ENCODE data around the gene ZNF618. TPM values are rescaled to one million over a fixed set of nuclear protein-coding genes. Genes with fewer than 3 reads are reported as not detected.

Gene ZNF618
- total RNA-seq, 2 experiments from 2014 or later, result not detected

DNA sequence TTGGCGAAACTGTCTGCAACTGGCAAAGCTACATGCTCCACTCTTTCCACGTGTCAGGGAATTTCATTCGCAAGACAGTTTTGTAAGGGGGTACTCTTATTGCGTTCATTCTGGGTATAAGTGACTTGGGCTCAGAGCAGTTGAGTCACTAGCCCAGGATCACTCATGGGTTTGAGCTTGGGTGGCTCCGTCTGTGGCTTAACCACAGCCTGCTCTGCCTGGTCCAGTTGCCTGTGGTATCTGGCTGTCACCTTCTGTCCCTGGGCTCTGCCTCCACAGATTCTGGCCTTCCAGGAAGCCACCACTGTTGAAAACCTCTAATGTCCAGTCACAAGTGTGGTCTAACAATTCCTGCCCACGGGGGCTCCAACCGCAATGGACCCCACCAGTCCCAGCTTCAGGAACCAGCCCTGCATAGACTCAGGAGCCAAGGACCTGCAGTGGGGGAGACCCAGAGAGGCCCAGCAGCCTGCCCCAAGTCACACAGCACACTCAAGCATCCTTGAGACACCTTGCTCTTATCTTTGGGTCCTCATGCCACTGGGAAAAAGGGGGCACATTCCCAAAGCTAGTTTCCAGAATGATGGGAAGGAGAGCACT, 212.6 kb downstream of the ZNF618 start:
- H3K4me3 ChIP-seq (ENCODE audit: low read depth, low read length, poor library complexity, severe bottlenecking), result no peak overlapping the region
- ChIA-PET CTCF (ENCODE audit: unreplicated experiment) (no interaction called here), POLR2A (no interaction called here)
- H3K36me3 ChIP-seq (ENCODE audit: insufficient read depth, low read length), result no peaks in the 10 kb centered on the region
- TF ChIP-seq EZH2phosphoT487 (IDR thresholded peaks at IDR 0.05; ENCODE audit: borderline replicate concordance, low read depth, low read length), result no peak
- TF ChIP-seq, protein P1, sequence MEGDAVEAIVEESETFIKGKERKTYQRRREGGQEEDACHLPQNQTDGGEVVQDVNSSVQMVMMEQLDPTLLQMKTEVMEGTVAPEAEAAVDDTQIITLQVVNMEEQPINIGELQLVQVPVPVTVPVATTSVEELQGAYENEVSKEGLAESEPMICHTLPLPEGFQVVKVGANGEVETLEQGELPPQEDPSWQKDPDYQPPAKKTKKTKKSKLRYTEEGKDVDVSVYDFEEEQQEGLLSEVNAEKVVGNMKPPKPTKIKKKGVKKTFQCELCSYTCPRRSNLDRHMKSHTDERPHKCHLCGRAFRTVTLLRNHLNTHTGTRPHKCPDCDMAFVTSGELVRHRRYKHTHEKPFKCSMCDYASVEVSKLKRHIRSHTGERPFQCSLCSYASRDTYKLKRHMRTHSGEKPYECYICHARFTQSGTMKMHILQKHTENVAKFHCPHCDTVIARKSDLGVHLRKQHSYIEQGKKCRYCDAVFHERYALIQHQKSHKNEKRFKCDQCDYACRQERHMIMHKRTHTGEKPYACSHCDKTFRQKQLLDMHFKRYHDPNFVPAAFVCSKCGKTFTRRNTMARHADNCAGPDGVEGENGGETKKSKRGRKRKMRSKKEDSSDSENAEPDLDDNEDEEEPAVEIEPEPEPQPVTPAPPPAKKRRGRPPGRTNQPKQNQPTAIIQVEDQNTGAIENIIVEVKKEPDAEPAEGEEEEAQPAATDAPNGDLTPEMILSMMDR (conservative IDR thresholded peaks at IDR 0.05; ENCODE audit: low read length), result no peak
- no peaks in the 10 kb centered on the region for H3K9me2 ChIP-seq (ENCODE audit: insufficient read depth, low read length)
- no peak overlapping the region for H3K4me2 ChIP-seq (ENCODE audit: low read length)
- no peaks in the 10 kb centered on the region for H4K20me1 ChIP-seq (ENCODE audit: insufficient read depth, low read length)
- DNase-seq (ENCODE audit: low spot score), result no peak
- no peaks in the 10 kb centered on the region for H3K4me1 ChIP-seq (ENCODE audit: insufficient read depth, low read length, poor library complexity, severe bottlenecking)
- H3K27ac ChIP-seq (ENCODE audit: low read depth, low read length, poor library complexity, severe bottlenecking), result no peak overlapping the region
- no peaks in the 10 kb centered on the region for H3K9me3 ChIP-seq (ENCODE audit: low read length)
- H2AFZ ChIP-seq (ENCODE audit: low read length), result no peak overlapping the region
- BruUV-seq (replicated peaks), result no TSS peak
- intact Hi-C loops (cut with micrococcal nuclease; ENCODE audit: unreplicated experiment), result no loop called here
- H3K79me2 ChIP-seq (ENCODE audit: insufficient read depth, low read depth, low read length), result no peaks in the 10 kb centered on the region

DNA sequence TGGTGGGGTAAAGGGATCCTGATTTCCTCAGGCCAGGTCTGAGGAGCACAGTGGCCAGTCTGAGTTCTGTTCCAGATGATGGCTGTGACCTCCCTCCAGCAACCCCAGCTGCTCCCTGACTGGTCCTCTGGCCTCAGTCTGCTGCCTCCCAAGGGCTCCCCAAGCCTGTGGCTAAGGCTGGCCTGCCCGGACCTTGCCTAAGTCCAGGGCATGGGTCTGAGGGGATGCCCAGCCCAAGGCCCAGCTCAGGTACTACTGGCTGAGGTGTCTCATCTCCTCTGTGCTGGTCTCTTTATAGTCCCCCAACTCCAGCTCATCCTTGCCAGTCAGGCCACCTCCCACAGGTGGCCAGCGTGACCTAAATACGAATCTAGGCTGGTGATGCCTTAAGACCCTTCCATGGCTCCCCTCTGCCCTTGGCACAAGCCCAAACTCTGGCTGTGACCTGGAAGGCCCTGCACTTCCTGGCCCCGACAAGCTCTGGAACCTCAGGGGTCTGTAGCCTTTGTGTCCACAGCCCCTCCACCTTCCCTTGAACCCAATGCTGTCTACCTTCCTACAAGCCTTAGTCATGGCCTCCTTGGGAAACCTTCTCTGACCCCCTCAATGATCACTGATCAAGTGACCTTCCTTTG, 213.2 kb downstream of the ZNF618 start:
- no TSS peak for BruUV-seq (replicated peaks)
- no peaks in the 10 kb centered on the region for H3K9me3 ChIP-seq (ENCODE audit: low read length)
- no peak for DNase-seq (ENCODE audit: low spot score)
- H3K27ac ChIP-seq (ENCODE audit: low read depth, low read length, poor library complexity, severe bottlenecking), result no peak overlapping the region
- H3K4me2 ChIP-seq (ENCODE audit: low read length), result no peak overlapping the region
- H2AFZ ChIP-seq (ENCODE audit: low read length), result no peak overlapping the region
- intact Hi-C loops (cut with micrococcal nuclease; ENCODE audit: unreplicated experiment), result no loop called here
- H3K4me1 ChIP-seq (ENCODE audit: insufficient read depth, low read length, poor library complexity, severe bottlenecking), result no peaks in the 10 kb centered on the region
- H3K79me2 ChIP-seq (ENCODE audit: insufficient read depth, low read depth, low read length), result no peaks in the 10 kb centered on the region
- CTCF ChIA-PET (ENCODE audit: unreplicated experiment), result no interaction called here
- no peak overlapping the region for H3K4me3 ChIP-seq (ENCODE audit: low read depth, low read length, poor library complexity, severe bottlenecking)
- no peaks in the 10 kb centered on the region for H3K36me3 ChIP-seq (ENCODE audit: insufficient read depth, low read length)
- no peaks in the 10 kb centered on the region for H4K20me1 ChIP-seq (ENCODE audit: insufficient read depth, low read length)
- POLR2A ChIA-PET, result no interaction called here
- no peaks in the 10 kb centered on the region for H3K9me2 ChIP-seq (ENCODE audit: insufficient read depth, low read length)
- TF ChIP-seq, protein P1 (conservative IDR thresholded peaks at IDR 0.05; ENCODE audit: low read length), result no peak
- no peak for TF ChIP-seq EZH2phosphoT487 (IDR thresholded peaks at IDR 0.05; ENCODE audit: borderline replicate concordance, low read depth, low read length)

- no peaks in the 10 kb centered on the region for H4K20me1 ChIP-seq (ENCODE audit: insufficient read depth, low read length)
- H3K27ac ChIP-seq (ENCODE audit: low read depth, low read length, poor library complexity, severe bottlenecking), result no peak overlapping the region
- ChIA-PET CTCF (ENCODE audit: unreplicated experiment) (no interaction called here), POLR2A (no interaction called here)
- no TSS peak for BruUV-seq (replicated peaks)
- H3K79me2 ChIP-seq (ENCODE audit: insufficient read depth, low read depth, low read length), result no peaks in the 10 kb centered on the region
- no peaks in the 10 kb centered on the region for H3K36me3 ChIP-seq (ENCODE audit: insufficient read depth, low read length)
- intact Hi-C loops (cut with micrococcal nuclease; ENCODE audit: unreplicated experiment), result no loop called here
- no peak overlapping the region for H3K4me2 ChIP-seq (ENCODE audit: low read length)
- no peak overlapping the region for H2AFZ ChIP-seq (ENCODE audit: low read length)
- H3K9me2 ChIP-seq (ENCODE audit: insufficient read depth, low read length), result no peaks in the 10 kb centered on the region
- H3K4me3 ChIP-seq (ENCODE audit: low read depth, low read length, poor library complexity, severe bottlenecking), result no peak overlapping the region
- no peaks in the 10 kb centered on the region for H3K4me1 ChIP-seq (ENCODE audit: insufficient read depth, low read length, poor library complexity, severe bottlenecking)
- DNase-seq (ENCODE audit: low spot score), result no peak
- TF ChIP-seq, protein P1 (conservative IDR thresholded peaks at IDR 0.05; ENCODE audit: low read length), result no peak
- no peak for TF ChIP-seq EZH2phosphoT487 (IDR thresholded peaks at IDR 0.05; ENCODE audit: borderline replicate concordance, low read depth, low read length)
- no peaks in the 10 kb centered on the region for H3K9me3 ChIP-seq (ENCODE audit: low read length)
Observed at GRCh38 chr9:114090798-114091197, 214.7 kb downstream of the ZNF618 start.
